Measurements from ENCODE around the gene COL4A2.

COL4A2 gene

DNA sequence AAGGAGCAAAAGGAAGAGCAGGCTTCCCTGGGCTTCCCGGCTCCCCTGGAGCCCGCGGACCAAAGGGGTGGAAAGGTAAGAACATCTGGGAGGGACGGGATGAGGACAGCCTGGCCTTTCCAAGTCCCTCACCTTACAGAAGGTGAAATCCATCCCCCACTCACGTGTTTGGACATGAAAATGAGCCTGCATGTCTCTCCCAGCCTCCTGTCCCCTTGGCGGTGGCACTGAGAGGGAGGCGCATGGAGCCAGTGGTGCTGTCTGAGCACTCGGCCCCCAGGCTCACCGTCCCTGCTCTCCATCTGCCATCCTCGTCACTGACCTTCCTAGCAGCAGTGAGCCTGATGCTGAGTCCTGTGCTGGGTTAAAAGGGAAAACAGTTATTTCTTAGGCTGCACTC, 150.3 kb downstream of the COL4A2 start:
- Histone ChIP-seq H4K91ac (ENCODE audit: low read depth, low read length, poor library complexity) (no peak overlapping the region), H2BK15ac (ENCODE audit: low read length) (no peak overlapping the region), H3K4me2 (ENCODE audit: insufficient read depth, low read length, poor library complexity, severe bottlenecking) (no peak overlapping the region), H3K9ac (ENCODE audit: low read depth, low read length, poor library complexity) (no peak overlapping the region), H4K8ac (ENCODE audit: low read depth, low read length) (no peak overlapping the region), H3K27me3 (ENCODE audit: control insufficient read depth in 3 of 3, insufficient read depth in 3 of 3, low read depth in 1 of 3, low read length in 3 of 3) (no peaks in the 10 kb centered on the region), H3K4me1 (ENCODE audit: control insufficient read depth in 2 of 2, insufficient read depth in 1 of 2, low read depth in 1 of 2, low read length in 2 of 2) (peaks cover 13 to 22% of the 10 kb centered on the region in 2 donors), H3K9me3 (replicated peaks in 1 of 2; ENCODE audit: control insufficient read depth in 2 of 2, insufficient read depth in 1 of 2, low read depth in 1 of 2, low read length in 2 of 2) (no peaks in the 10 kb centered on the region), H2AK5ac (ENCODE audit: low read depth, low read length) (no peak overlapping the region), H3K23ac (ENCODE audit: low read depth, low read length, poor library complexity) (no peak overlapping the region), H3K4ac (ENCODE audit: low read length) (no peak overlapping the region), H3K4me3 (ENCODE audit: low read length in 2 of 2) (no peak overlapping the region), H3K36me3 (replicated peaks in 1 of 2; ENCODE audit: control insufficient read depth in 2 of 2, insufficient read depth in 2 of 2, low read length in 2 of 2) (peaks cover 5 to 61% of the 10 kb centered on the region in 2 donors), H3K79me1 (ENCODE audit: low read depth, low read length) (no peaks in the 10 kb centered on the region), H2BK12ac (ENCODE audit: low read length) (no peak overlapping the region), H3K27ac (replicated peaks; ENCODE audit: low read length) (no peak overlapping the region), H2AFZ (ENCODE audit: low read length) (no peak overlapping the region), H3K14ac (ENCODE audit: low read length) (no peak overlapping the region), H3K18ac (ENCODE audit: low read length) (no peak overlapping the region), H2BK5ac (ENCODE audit: low read length) (no peak overlapping the region), H2BK120ac (ENCODE audit: low read depth, low read length) (no peak overlapping the region)
- DNase-seq (ENCODE audit: low spot score): no peak
- no CpG with 5 or more reads among the region's 10 CpGs for WGBS, 2 donors (ENCODE audit: extremely low coverage in 2 of 2, insufficient read length in 2 of 2, insufficient replicate concordance in 1 of 2)

DNA sequence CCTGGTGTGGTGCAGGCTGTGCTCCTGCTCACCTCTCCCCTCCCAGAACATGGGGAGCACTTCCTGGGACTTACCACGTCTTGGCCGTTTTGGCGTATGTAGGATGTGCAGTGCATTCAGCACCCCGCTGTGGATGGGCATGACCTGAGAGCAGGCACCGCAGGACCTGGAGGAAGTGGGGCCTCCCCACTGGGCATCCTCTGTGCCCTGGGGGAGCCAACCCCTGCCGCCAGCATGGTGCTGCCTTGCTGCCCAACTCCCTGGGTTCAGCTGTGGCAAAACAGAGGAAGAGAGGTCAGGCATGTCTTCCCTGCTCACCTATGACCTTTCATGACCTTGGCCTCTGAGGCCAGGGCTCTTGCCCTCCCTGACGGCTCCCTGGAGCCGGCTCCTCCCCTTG, 150.9 kb downstream of the COL4A2 start:
- DNase-seq (ENCODE audit: low spot score): no peak
- no peak overlapping the region for H2AK5ac ChIP-seq (ENCODE audit: low read depth, low read length)
- no peak overlapping the region for H3K4ac ChIP-seq (ENCODE audit: low read length)
- H3K36me3 ChIP-seq (replicated peaks in 1 of 2; ENCODE audit: control insufficient read depth in 2 of 2, insufficient read depth in 2 of 2, low read length in 2 of 2): peaks cover 7 to 63% of the 10 kb centered on the region in 2 donors
- no peak overlapping the region for H2BK5ac ChIP-seq (ENCODE audit: low read length)
- H3K27me3 ChIP-seq (ENCODE audit: control insufficient read depth in 3 of 3, insufficient read depth in 3 of 3, low read depth in 1 of 3, low read length in 3 of 3): no peaks in the 10 kb centered on the region
- H3K14ac ChIP-seq (ENCODE audit: low read length): peak overlapping the region; percentile 4
- H2AFZ ChIP-seq (ENCODE audit: low read length): no peak overlapping the region
- peaks cover 13 to 22% of the 10 kb centered on the region in 2 donors for H3K4me1 ChIP-seq (ENCODE audit: control insufficient read depth in 2 of 2, insufficient read depth in 1 of 2, low read depth in 1 of 2, low read length in 2 of 2)
- no peak overlapping the region for H3K4me3 ChIP-seq (ENCODE audit: low read length in 2 of 2)
- peak overlapping the region; percentile 5 for H3K9ac ChIP-seq (ENCODE audit: low read depth, low read length, poor library complexity)
- no peak overlapping the region for H3K4me2 ChIP-seq (ENCODE audit: insufficient read depth, low read length, poor library complexity, severe bottlenecking)
- no peaks in the 10 kb centered on the region for H3K9me3 ChIP-seq (replicated peaks in 1 of 2; ENCODE audit: control insufficient read depth in 2 of 2, insufficient read depth in 1 of 2, low read depth in 1 of 2, low read length in 2 of 2)
- no peak overlapping the region for H4K91ac ChIP-seq (ENCODE audit: low read depth, low read length, poor library complexity)
- H2BK15ac ChIP-seq (ENCODE audit: low read length): no peak overlapping the region
- H3K23ac ChIP-seq (ENCODE audit: low read depth, low read length, poor library complexity): peak overlapping the region; percentile 70
- H4K8ac ChIP-seq (ENCODE audit: low read depth, low read length): no peak overlapping the region
- H3K27ac ChIP-seq (replicated peaks; ENCODE audit: low read length): no peak overlapping the region
- WGBS, 2 donors (ENCODE audit: extremely low coverage in 2 of 2, insufficient read length in 2 of 2, insufficient replicate concordance in 1 of 2): no CpG with 5 or more reads among the region's 8 CpGs
- H2BK12ac ChIP-seq (ENCODE audit: low read length): no peak overlapping the region
- no peaks in the 10 kb centered on the region for H3K79me1 ChIP-seq (ENCODE audit: low read depth, low read length)
- no peak overlapping the region for H3K18ac ChIP-seq (ENCODE audit: low read length)
- H2BK120ac ChIP-seq (ENCODE audit: low read depth, low read length): no peak overlapping the region

GRCh38 chr13:110458594-110459365, 151.7 kb downstream of the COL4A2 start:
- Histone ChIP-seq H3K27ac (replicated peaks; ENCODE audit: low read length) (no peak overlapping the region), H2AK5ac (ENCODE audit: low read depth, low read length) (no peak overlapping the region), H2BK15ac (ENCODE audit: low read length) (no peak overlapping the region), H4K91ac (ENCODE audit: low read depth, low read length, poor library complexity) (no peak overlapping the region), H3K18ac (ENCODE audit: low read length) (no peak overlapping the region), H2BK12ac (ENCODE audit: low read length) (no peak overlapping the region), H3K9me3 (replicated peaks in 1 of 2; ENCODE audit: control insufficient read depth in 2 of 2, insufficient read depth in 1 of 2, low read depth in 1 of 2, low read length in 2 of 2) (no peaks in the 10 kb centered on the region), H3K23ac (ENCODE audit: low read depth, low read length, poor library complexity) (no peak overlapping the region), H3K4me1 (ENCODE audit: control insufficient read depth in 2 of 2, insufficient read depth in 1 of 2, low read depth in 1 of 2, low read length in 2 of 2) (peaks cover 13 to 18% of the 10 kb centered on the region in 2 donors), H3K4me2 (ENCODE audit: insufficient read depth, low read length, poor library complexity, severe bottlenecking) (no peak overlapping the region), H3K4ac (ENCODE audit: low read length) (no peak overlapping the region), H3K36me3 (replicated peaks in 1 of 2; ENCODE audit: control insufficient read depth in 2 of 2, insufficient read depth in 2 of 2, low read length in 2 of 2) (peaks cover 9 to 71% of the 10 kb centered on the region in 2 donors), H2AFZ (ENCODE audit: low read length) (no peak overlapping the region), H3K4me3 (ENCODE audit: low read length in 2 of 2) (no peak overlapping the region), H3K9ac (ENCODE audit: low read depth, low read length, poor library complexity) (no peak overlapping the region), H3K14ac (ENCODE audit: low read length) (no peak overlapping the region), H3K27me3 (ENCODE audit: control insufficient read depth in 3 of 3, insufficient read depth in 3 of 3, low read depth in 1 of 3, low read length in 3 of 3) (no peaks in the 10 kb centered on the region), H3K79me1 (ENCODE audit: low read depth, low read length) (no peaks in the 10 kb centered on the region), H2BK120ac (ENCODE audit: low read depth, low read length) (no peak overlapping the region), H2BK5ac (ENCODE audit: low read length) (no peak overlapping the region), H4K8ac (ENCODE audit: low read depth, low read length) (no peak overlapping the region)
- no CpG with 5 or more reads among the region's 22 CpGs for WGBS, 2 donors (ENCODE audit: extremely low coverage in 2 of 2, insufficient read length in 2 of 2, insufficient replicate concordance in 1 of 2)
- DNase-seq (ENCODE audit: low spot score): no peak

DNA sequence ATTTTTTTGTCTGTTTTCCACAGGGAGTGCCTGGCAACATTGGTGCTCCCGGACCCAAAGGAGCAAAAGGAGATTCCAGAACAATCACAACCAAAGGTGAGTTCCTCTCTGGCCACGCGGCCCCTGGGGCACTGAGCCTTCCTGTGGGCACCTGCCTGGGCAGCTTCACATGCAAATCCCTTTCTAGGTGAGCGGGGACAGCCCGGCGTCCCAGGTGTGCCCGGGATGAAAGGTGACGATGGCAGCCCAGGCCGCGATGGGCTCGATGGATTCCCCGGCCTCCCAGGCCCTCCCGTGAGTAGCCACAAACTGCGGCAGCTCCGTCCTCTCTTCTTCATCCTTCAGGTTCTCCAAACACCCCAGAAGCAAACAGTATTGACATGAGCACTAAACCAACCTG, 155.0 kb downstream of the COL4A2 start:
- H3K9ac ChIP-seq (ENCODE audit: low read depth, low read length, poor library complexity): no peak overlapping the region
- H2BK5ac ChIP-seq (ENCODE audit: low read length): no peak overlapping the region
- H3K4me1 ChIP-seq (ENCODE audit: control insufficient read depth in 2 of 2, insufficient read depth in 1 of 2, low read depth in 1 of 2, low read length in 2 of 2): peaks cover 8 to 12% of the 10 kb centered on the region in 2 donors
- H3K27ac ChIP-seq (replicated peaks; ENCODE audit: low read length): no peak overlapping the region
- no peaks in the 10 kb centered on the region for H3K27me3 ChIP-seq (ENCODE audit: control insufficient read depth in 3 of 3, insufficient read depth in 3 of 3, low read depth in 1 of 3, low read length in 3 of 3)
- H3K36me3 ChIP-seq (replicated peaks in 1 of 2; ENCODE audit: control insufficient read depth in 2 of 2, insufficient read depth in 2 of 2, low read length in 2 of 2): peaks cover 11 to 98% of the 10 kb centered on the region in 2 donors
- no peak overlapping the region for H3K4ac ChIP-seq (ENCODE audit: low read length)
- no peak overlapping the region for H4K8ac ChIP-seq (ENCODE audit: low read depth, low read length)
- H3K14ac ChIP-seq (ENCODE audit: low read length): no peak overlapping the region
- H3K23ac ChIP-seq (ENCODE audit: low read depth, low read length, poor library complexity): no peak overlapping the region
- WGBS, 2 donors (ENCODE audit: extremely low coverage in 2 of 2, insufficient read length in 2 of 2, insufficient replicate concordance in 1 of 2): no CpG with 5 or more reads among the region's 15 CpGs
- no peaks in the 10 kb centered on the region for H3K79me1 ChIP-seq (ENCODE audit: low read depth, low read length)
- no peak for DNase-seq (ENCODE audit: low spot score)
- no peak overlapping the region for H2BK15ac ChIP-seq (ENCODE audit: low read length)
- no peak overlapping the region for H2BK12ac ChIP-seq (ENCODE audit: low read length)
- H3K4me3 ChIP-seq (ENCODE audit: low read length in 2 of 2): no peak overlapping the region
- H3K9me3 ChIP-seq (replicated peaks in 1 of 2; ENCODE audit: control insufficient read depth in 2 of 2, insufficient read depth in 1 of 2, low read depth in 1 of 2, low read length in 2 of 2): no peaks in the 10 kb centered on the region
- H2BK120ac ChIP-seq (ENCODE audit: low read depth, low read length): no peak overlapping the region
- no peak overlapping the region for H3K18ac ChIP-seq (ENCODE audit: low read length)
- no peak overlapping the region for H3K4me2 ChIP-seq (ENCODE audit: insufficient read depth, low read length, poor library complexity, severe bottlenecking)
- no peak overlapping the region for H2AK5ac ChIP-seq (ENCODE audit: low read depth, low read length)
- H4K91ac ChIP-seq (ENCODE audit: low read depth, low read length, poor library complexity): no peak overlapping the region
- no peak overlapping the region for H2AFZ ChIP-seq (ENCODE audit: low read length)
